Measurements from ENCODE around the gene ADAMTS17. TPM values are rescaled to one million over a fixed set of nuclear protein-coding genes. Genes with fewer than 3 reads are reported as not detected.

The ADAMTS17 gene
- total RNA-seq, 4 donors from 2014 or later = 7.2 to 15.1 (median 8.9) TPM

DNA sequence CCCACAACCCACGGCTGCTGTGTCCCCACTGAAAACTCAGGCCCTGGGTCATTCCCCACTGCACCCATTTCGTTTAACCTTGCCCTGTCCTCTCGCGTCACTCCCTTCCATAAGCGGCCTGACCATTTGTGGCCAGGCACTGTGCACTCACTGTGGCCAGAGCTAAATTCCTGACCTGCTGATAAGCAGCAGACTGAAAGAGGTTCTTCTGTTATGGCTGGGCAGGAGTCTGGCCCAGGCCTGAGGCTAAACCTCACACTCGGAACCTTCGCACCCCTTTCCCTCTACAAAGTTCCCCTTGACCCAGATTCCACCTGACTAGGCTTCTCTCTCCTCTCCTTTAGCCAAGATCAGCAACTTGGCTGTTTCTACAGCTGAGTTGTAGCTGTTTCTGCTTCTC is 62.3 kb downstream of the ADAMTS17 start:
- Histone ChIP-seq H3K9me3 (no peaks in the 10 kb centered on the region), H3K4me3 (no peak overlapping the region), H3K4me1 (no peaks in the 10 kb centered on the region), H3K27ac (no peak overlapping the region), H3K27me3 (no peaks in the 10 kb centered on the region), H3K36me3 (no peaks in the 10 kb centered on the region)
- no peak for DNase-seq
- TF ChIP-seq CTCF (IDR thresholded peaks at IDR 0.05) (no peak), POLR2A (IDR thresholded peaks at IDR 0.05) (no peak)

GRCh38 chr15:100278596-100279380 is 63.0 kb downstream of the ADAMTS17 start:
- Histone ChIP-seq H3K36me3 (no peaks in the 10 kb centered on the region), H3K4me3 (no peak overlapping the region), H3K9me3 (no peaks in the 10 kb centered on the region), H3K27ac (no peak overlapping the region), H3K27me3 (no peaks in the 10 kb centered on the region), H3K4me1 (no peaks in the 10 kb centered on the region)
- DNase-seq = no peak
- TF ChIP-seq CTCF (IDR thresholded peaks at IDR 0.05) = no peak
- TF ChIP-seq POLR2A (IDR thresholded peaks at IDR 0.05) = no peak

- DNase-seq = no peak
- Histone ChIP-seq H3K4me3 (no peak overlapping the region), H3K36me3 (no peaks in the 10 kb centered on the region), H3K27ac (no peak overlapping the region), H3K4me1 (no peaks in the 10 kb centered on the region), H3K9me3 (no peaks in the 10 kb centered on the region), H3K27me3 (no peaks in the 10 kb centered on the region)
- no peak for TF ChIP-seq CTCF (IDR thresholded peaks at IDR 0.05)
- no peak for TF ChIP-seq POLR2A (IDR thresholded peaks at IDR 0.05)
Observed at GRCh38 chr15:100277087-100277855, 64.5 kb downstream of the ADAMTS17 start.

- H3K36me3 ChIP-seq = no peaks in the 10 kb centered on the region
- H3K4me3 ChIP-seq = no peak overlapping the region
- DNase-seq = no peak
- H3K9me3 ChIP-seq = no peaks in the 10 kb centered on the region
- H3K4me1 ChIP-seq = no peaks in the 10 kb centered on the region
- no peaks in the 10 kb centered on the region for H3K27me3 ChIP-seq
- no peak overlapping the region for H3K27ac ChIP-seq
- no peak for TF ChIP-seq POLR2A (IDR thresholded peaks at IDR 0.05)
- TF ChIP-seq CTCF (IDR thresholded peaks at IDR 0.05) = no peak
Observed at GRCh38 chr15:100276506-100276905, 65.3 kb downstream of the ADAMTS17 start.

GRCh38 chr15:100275641-100276040 is 66.1 kb downstream of the ADAMTS17 start:
- no peaks in the 10 kb centered on the region for H3K9me3 ChIP-seq
- no peaks in the 10 kb centered on the region for H3K4me1 ChIP-seq
- TF ChIP-seq CTCF (IDR thresholded peaks at IDR 0.05) (no peak), POLR2A (IDR thresholded peaks at IDR 0.05) (no peak)
- DNase-seq = no peak
- H3K4me3 ChIP-seq = no peak overlapping the region
- H3K27me3 ChIP-seq = no peaks in the 10 kb centered on the region
- no peak overlapping the region for H3K27ac ChIP-seq
- H3K36me3 ChIP-seq = no peaks in the 10 kb centered on the region
